Mononuclear cell (primary cell): Measurements from ENCODE around the gene CLTB. TPM values are rescaled to one million over a fixed set of nuclear protein-coding genes. Genes with fewer than 3 reads are reported as not detected.
"Not testable (repeated sequence)": the region's sequence is repeated elsewhere in the genome, so short reads cannot be mapped to it uniquely, and the experiment has no call there.

Experiments used
- H3K27me3 ChIP-seq: 2 replicates; pipeline ENCODE4 v1.6.0; 2011; ENCODE audit warnings: low read length, control low read depth; ENCODE audit not compliant: insufficient read depth
- H3K4me1 ChIP-seq: 2 replicates; pipeline ENCODE4 v1.5.1; 2011; ENCODE audit warnings: mild to moderate bottlenecking, low read length, control low read depth; ENCODE audit not compliant: insufficient read depth
- H3K4me3 ChIP-seq: 2 replicates; pipeline ENCODE4 v1.5.1; 2011; ENCODE audit warnings: mild to moderate bottlenecking, low read length, moderate library complexity
- H3K9me3 ChIP-seq: 2 replicates; pipeline ENCODE4 v1.5.1; 2011; ENCODE audit warnings: low read depth, mild to moderate bottlenecking, control low read depth, low read length
- total RNA-seq: library from RNA; depleted of rRNA; stranded (reverse); fragments of >200 nt; gene quantifications from one replicate; pipeline ENCODE4 v1.2.3, GENCODE V29; 2012

The CLTB gene, protein sequence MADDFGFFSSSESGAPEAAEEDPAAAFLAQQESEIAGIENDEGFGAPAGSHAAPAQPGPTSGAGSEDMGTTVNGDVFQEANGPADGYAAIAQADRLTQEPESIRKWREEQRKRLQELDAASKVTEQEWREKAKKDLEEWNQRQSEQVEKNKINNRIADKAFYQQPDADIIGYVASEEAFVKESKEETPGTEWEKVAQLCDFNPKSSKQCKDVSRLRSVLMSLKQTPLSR
- 55.3 TPM for total RNA-seq

DNA sequence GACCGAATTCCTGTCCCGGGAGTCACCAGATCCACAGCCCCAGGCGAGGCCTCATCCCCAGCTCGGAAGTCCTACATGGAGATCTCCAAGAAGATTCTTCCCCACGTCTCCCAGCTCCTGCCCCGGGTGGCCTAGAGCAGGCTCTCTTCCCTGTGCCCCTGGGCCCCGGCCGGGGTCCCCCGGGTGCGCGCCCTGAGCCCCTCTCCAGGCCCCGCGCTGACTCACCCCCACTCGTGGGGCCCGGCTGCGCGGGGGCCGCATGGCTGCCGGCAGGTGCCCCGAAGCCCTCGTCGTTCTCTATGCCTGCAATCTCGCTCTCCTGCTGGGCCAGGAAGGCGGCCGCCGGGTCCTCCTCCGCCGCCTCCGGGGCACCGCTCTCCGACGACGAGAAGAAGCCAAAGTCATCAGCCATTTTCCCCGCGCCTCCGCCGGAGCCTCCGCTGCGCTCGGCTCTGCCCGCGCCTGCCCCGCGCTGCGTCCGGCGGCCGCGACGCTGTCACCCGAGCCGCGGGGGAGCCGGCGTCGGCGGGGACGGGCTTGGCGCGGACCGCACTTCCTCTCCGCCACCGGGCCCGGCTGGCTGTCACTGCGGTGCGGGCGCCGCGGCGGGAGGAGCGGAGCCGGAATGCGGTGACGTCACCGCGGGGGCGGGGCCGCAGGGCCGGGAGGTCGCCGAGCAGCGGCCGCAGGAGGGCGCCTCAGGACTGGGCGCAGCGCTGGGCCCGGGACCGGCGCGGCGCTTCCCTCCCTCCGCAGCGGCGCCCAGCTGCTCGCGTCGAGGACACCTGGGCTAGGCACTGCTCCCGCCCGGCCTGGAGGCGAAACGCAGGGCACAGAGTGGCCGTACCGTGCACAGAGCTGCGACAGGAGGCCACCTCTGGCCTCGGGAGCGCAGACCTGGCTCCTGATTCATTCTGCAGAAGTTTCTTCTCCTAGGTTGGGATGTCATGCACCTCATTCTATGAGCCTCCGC lies at the start of gene CLTB:
Gene CLTB (minus strand): TSS at position 588 of the 973 bp plus-strand sequence. CDS start 176 bp downstream, at position 412.
- H3K4me1 ChIP-seq = peaks cover 26% of the 10 kb centered on the region
- H3K4me3 ChIP-seq = peak within 1 kb of the TSS; percentile 77
- H3K27me3 ChIP-seq = peaks cover 1% of the 10 kb centered on the region
- H3K9me3 ChIP-seq = no peaks in the 10 kb centered on the region

DNA sequence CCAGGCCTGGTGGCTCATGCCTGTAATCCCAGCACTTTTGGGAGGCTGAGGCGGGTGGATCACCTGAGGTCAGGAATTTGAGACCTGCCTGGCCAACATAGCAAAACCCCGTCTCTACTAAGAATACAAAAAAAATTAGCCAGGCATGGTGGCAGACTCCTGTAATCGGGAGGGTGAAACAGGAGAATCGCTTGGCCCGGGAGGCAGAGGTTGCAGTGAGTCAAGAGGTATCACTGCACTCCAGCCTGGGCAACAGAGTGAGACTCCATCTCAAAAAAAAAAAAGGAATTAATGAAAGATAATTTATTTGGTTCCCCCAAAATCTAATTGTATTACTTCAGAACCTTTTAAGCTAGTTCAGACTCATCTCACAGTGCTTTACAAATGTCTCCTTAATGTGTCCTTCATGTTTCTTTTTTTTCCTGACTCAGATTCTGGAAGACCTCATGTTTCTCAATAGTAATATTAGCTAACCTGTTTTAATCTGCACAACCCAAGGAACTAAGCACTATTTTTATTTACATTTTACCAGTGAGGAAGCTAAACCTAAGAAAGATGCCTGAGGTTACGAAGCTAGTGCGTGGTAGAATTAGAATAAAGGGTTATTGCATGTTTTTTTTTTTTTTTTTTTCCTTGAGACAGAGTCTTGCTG lies 46.9 kb upstream of the CLTB start:
- Histone ChIP-seq H3K27me3 (no peaks in the 10 kb centered on the region), H3K9me3 (no peaks in the 10 kb centered on the region), H3K4me1 (peaks cover 20% of the 10 kb centered on the region), H3K4me3 (no peak overlapping the region)

DNA sequence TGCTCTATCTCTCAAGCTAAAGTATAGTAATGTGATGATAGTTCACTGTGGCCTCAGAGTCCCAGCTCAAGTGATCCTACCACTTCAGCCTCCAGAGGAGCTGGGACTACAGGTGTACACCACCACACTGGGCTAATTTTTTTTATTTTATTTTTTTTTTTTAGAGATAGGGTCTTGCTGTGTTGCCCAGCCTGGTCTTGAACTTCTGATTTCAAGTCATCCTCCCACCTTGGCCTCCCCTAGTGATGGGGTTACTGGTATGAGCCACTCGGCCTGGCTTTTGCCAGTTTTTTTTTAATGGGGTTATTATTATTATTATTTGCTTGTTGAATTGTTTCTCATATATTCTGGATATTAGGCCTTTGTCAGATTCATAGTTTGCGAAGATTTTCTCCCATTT lies 45.0 kb upstream of the CLTB start:
- H3K9me3 ChIP-seq = no peaks in the 10 kb centered on the region
- H3K4me1 ChIP-seq = peaks cover 10% of the 10 kb centered on the region
- H3K4me3 ChIP-seq = no peak overlapping the region
- H3K27me3 ChIP-seq = no peaks in the 10 kb centered on the region

DNA sequence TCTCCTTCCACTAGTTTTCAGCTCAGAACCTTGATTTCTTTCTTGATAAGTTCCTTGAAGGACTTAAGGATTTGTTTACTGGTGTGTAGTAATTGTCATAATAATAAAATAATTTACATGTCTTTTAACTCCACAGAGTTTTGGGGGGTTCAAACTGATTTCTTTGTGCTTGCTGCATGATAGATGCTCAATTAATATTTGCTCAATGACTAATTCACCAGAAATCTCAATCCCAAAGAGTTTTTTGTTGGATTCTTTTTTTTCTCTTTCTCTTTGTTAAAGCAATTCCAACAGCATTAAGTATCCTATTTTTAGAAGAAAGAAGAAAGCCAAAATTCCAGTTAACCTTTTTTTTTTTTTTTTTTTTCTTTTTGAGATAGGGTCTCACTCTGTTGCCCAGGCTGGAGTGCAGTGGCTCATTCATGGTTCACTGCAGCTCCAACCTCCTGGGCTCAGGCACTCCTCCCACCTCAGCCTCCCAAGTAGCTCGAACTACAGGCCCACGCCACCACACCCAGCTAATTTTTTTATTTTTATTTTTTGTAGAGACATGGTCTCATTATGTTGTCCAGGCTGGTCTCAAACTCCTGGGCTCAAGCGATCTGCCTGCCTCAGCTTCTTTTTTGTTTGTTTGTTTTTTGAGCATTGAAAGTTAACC lies 42.7 kb upstream of the CLTB start:
- H3K27me3 ChIP-seq = no peaks in the 10 kb centered on the region
- no peaks in the 10 kb centered on the region for H3K9me3 ChIP-seq
- no peaks in the 10 kb centered on the region for H3K4me1 ChIP-seq
- H3K4me3 ChIP-seq = no peak overlapping the region

DNA sequence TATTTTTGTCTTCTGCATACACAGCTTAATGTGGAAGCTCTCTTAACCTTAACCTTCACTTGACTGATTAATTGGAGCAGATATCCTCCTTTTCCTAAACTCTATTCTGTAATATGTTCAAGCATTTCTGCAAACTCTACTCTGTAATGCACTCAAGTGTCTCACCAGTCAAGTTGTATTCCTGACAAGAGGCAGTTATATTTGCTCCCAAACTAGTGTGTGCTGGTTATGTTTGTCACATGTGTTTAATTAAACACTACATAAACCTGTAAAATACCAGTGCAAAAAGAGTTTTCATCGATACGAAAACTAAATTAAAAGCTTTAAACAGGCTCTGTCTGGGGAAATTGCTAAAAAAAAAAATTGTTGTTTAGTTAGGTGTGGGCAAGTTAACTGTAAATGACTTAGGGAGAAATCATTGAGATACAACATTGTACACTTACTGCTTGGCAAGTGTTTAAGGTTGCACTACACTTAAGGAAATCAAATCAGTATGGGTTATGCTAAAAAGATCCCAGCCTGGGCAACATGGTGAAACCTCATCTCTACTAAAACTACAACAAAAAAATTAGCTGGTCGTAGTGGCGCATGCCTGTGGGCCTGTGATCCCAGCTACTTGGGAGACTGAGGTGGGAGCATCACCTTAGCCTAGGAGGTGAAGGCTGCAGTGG lies 38.5 kb upstream of the CLTB start:
- H3K9me3 ChIP-seq = no peaks in the 10 kb centered on the region
- H3K4me3 ChIP-seq = no peak overlapping the region
- H3K27me3 ChIP-seq = no peaks in the 10 kb centered on the region
- H3K4me1 ChIP-seq = peaks cover 4% of the 10 kb centered on the region

DNA sequence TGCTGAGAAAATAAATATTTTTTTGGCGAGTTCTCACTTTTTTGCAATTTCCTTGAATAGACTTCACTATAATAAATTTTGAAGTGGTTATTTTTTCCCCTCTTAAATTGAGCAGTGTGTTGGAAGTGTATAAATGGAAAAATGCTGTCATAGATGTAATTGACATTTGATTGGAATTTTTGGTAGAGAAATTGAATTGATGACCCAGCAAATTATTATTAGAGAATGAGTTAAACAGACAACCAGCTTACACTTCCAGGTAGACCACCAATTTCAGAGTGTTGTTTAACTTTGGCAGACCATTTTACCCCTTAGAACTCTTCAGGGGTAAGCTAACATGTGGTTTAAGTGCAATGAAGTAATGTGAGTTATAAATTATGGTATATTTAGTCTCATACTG lies 33.7 kb upstream of the CLTB start:
- Histone ChIP-seq H3K4me1 (peaks cover 33% of the 10 kb centered on the region), H3K4me3 (no peak overlapping the region), H3K27me3 (no peaks in the 10 kb centered on the region), H3K9me3 (no peaks in the 10 kb centered on the region)

DNA sequence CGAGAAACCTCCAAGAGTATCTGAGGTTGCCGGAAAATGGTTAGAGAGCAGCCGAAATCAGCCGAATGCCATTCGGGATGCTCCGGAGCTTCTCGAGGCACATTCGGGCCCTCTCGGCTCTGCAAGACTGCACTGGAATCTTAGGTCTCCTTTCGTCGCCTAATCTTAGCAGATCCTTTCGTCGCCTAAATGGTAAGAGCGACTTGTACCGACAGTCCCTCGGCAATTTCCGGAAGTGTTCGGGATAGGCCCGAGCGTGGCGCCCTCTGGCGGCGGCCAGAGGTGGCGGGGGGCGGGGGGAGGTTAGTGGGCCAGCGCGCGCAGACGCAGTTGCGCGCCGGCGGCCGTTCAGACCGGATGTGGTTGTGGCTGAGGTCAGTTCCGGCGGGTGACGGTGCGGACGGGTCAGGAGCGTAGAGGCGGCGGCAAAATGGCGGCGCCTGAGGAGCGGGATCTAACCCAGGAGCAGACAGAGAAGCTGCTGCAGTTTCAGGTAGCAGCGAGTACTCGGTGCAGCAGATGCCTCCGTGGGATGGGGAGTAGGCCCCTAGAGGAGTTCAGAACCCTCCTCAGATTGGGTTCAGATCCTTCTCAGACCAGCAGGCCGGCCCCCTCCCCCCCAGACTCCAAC lies 31.8 kb upstream of the CLTB start, which contains the start of gene FAF2:
Gene FAF2 (plus strand): TSS at position 408 of the 631 bp plus-strand sequence. CDS start 23 bp downstream, at position 431.
- Histone ChIP-seq H3K4me1 (peaks cover 33% of the 10 kb centered on the region), H3K4me3 (peak within 1 kb of the TSS; percentile 66), H3K9me3 (no peaks in the 10 kb centered on the region), H3K27me3 (no peaks in the 10 kb centered on the region)

DNA sequence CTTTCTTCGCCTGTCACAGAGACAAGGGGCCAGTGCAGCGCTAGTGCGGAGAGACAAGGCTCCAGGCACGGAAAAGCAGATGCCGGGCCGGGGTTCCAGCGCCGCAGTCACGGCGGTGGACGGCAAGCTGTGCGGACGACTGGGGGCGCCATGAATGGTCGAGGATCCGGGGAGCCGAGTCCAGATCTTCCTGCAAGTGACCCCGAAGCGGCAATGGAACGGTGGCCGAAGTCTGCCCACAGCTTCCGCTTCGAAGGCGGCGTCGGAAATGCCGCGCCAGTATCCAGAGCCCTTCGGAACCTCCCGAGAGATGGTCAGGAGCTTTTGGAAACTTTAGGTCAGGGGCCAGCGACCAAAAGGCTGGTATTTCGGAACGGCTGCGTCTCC lies 31.2 kb upstream of the CLTB start:
- Histone ChIP-seq H3K4me1 (peaks cover 33% of the 10 kb centered on the region), H3K9me3 (no peaks in the 10 kb centered on the region), H3K27me3 (no peaks in the 10 kb centered on the region), H3K4me3 (peak overlapping the region; percentile 66)

DNA sequence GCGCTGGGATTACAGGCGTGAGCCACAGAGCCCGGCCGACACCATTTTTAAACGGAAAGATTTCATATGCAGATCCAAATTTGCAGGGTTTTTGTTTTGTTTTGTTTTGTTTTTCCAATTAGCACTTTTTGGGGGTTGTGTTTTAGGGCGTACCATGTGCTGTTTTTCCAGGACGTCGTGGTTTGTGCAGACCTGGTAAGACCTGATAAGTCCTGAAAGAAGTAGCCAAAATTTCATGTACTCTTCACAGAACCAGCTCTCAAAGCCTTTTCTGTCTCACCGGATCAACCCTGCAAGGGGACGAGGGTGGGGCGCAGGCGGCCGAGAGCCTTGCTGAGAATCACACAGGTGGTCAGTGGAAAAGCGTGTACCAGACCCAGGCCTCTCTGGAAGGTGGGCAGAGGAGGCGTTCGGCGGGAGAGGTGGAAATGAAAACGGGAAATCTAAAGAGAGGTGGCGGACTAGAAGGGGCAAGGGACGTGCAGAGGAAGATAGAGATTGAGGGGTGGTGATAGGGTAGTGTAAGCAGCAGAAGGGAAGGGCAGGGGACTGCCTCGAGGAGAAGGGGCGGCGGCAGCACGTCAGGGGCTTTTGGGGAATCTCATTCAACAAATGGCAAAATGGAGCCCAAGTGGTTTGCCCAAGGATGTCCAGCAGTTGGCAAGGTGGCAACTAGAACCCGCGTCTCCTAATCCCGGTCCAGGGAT lies 30.7 kb upstream of the CLTB start:
- H3K4me1 ChIP-seq = peaks cover 33% of the 10 kb centered on the region
- H3K4me3 ChIP-seq = peak overlapping the region; percentile 66
- no peaks in the 10 kb centered on the region for H3K27me3 ChIP-seq
- no peaks in the 10 kb centered on the region for H3K9me3 ChIP-seq

DNA sequence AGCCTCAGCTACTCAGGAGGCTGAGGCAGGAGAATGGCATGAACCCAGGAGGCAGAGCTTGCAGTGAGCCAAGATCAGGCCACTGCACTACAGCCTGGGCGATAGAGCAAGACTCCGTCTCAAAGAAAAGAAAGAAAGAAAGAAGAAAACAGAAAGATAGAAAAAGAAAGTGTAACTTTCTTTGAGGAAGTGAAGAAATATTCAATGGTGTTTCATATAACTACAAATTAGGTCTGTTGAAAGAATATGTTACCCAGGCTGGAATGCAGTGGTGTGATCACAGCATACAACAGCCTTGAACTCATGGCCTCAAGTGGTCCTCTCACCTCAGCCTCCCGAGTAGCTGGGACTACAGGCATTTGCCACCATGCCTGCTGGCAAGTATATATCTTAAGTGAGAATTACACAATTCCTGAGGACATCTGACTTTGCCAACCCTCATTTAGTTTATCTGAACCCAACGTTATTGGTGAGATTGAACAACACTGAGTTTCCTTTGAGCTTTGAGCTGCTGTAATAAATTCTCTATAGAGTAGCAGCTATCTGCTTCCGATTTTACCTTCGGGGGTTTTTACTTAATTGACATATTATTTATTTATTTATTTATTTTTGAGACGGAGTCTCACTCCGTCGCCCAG lies 29.8 kb upstream of the CLTB start:
- Histone ChIP-seq H3K4me1 (peaks cover 33% of the 10 kb centered on the region), H3K9me3 (no peaks in the 10 kb centered on the region), H3K27me3 (no peaks in the 10 kb centered on the region), H3K4me3 (no peak overlapping the region)

DNA sequence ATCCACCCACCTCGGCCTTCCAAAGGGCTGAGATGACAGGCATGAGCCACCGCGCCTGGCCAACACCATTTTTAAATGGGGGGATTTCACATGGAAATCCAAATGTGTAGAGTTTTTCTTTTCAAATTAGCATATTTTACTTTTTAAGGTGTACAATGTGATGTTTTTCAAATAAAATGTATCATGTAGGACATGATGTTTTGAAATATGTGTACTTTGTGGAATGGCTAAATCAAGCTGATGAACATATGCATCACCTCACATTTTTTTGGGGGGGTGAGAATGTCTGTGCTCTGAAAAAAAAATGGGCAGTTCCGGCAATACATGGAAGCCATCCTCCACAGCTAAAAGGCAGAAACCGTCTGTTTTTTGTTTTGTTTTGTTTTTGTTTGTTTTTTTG lies 28.4 kb upstream of the CLTB start:
- no peak overlapping the region for H3K4me3 ChIP-seq
- no peaks in the 10 kb centered on the region for H3K27me3 ChIP-seq
- H3K9me3 ChIP-seq = no peaks in the 10 kb centered on the region
- H3K4me1 ChIP-seq = peaks cover 28% of the 10 kb centered on the region

DNA sequence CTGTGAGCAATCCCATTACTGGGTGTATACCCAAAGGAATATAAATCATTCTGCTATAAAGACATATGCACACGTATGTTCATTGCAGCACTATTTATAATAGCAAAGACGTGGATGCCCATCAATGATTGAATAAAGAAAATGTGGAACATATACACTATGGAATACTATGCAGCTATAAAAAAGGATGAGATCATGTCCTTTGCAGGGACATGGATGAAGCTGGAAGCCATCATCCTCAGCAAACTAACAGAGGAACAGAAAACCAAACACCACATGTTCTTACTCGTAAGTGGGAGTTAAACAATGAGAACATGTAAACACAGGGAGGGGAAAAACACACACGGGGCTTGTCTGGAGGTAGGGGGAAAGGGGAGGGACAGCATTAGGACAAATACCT lies 26.6 kb upstream of the CLTB start:
- not testable (repeated sequence) for H3K9me3 ChIP-seq, H3K27me3 ChIP-seq, H3K4me3 ChIP-seq
- peaks cover 16% of the 10 kb centered on the region for H3K4me1 ChIP-seq

DNA sequence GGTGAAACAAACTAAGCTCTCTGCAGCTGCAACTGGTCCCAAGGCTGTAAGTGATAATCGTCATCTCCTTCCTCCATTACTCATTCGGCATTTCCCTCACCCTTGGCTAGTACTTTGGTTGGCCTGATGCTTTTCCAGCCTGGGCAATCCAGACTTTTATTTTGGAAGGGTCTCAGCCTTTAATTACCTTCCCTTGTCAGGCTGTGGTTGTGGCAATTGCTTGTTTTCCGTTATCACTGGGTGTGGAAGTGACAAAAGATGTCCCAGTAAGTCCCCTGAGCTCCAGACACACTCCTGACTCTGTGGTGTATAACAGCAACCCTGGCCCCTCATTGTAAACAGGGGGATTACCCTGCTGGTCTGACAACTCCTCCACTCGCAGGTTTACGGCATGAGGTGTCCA lies 25.6 kb upstream of the CLTB start:
- peaks cover 14% of the 10 kb centered on the region for H3K4me1 ChIP-seq
- no peaks in the 10 kb centered on the region for H3K27me3 ChIP-seq
- H3K9me3 ChIP-seq = no peaks in the 10 kb centered on the region
- no peak overlapping the region for H3K4me3 ChIP-seq
